Measurements from ENCODE around the gene SMIM24.

Gene SMIM24

DNA sequence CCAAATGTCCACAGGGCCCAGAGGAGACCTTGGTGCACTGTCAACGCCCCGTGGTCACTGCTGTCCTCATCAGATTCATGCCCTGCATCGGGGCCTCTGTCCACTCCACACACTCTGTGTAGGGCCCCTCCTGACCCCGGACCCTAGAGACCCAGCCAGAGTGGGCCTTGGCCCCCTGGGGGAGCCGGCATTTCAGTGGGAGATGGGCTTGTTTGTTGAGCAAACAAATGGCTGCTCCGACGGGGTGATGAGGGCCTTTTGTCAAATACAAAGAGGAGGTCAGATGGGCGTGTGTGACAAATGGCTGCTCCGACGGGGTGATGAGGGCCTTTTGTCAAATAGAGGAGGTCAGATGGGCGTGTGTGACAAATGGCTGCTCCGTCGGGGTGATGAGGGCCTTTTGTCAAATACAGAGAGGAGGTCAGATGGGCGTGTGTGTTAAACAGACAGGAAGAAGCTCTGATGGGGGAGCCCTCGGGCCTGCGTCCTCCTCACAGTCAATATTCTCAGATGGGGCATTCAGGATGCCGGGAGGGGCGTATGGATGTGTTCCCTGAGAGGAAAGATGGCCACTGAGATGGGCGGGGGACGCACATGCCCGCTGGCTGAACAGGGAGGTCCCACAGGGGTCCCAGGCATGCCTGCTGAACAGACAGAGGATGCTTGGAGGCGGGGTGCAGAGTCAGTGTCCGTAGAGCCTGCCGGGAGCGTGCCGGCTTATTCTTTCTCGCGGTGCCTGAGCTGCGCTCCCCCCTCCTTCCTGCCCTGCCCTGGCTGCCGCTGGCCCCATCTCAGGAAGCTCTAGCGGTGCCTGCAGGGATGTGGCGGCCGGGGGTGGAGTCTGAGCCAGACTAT, 36.3 kb downstream of the SMIM24 start:
- H3K9me2 ChIP-seq (replicated peaks; ENCODE audit: insufficient read depth, low read length): no peaks in the 10 kb centered on the region
- no peaks in the 10 kb centered on the region for H3K4me1 ChIP-seq (ENCODE audit: low read length)
- no peak overlapping the region for H3K9ac ChIP-seq (ENCODE audit: low read length)
- no peak overlapping the region for H3K4me2 ChIP-seq (ENCODE audit: low read depth, low read length)
- H4K20me1 ChIP-seq (ENCODE audit: insufficient read depth, low read length): no peaks in the 10 kb centered on the region
- no peaks in the 10 kb centered on the region for H3K79me2 ChIP-seq (ENCODE audit: low read length)
- peaks cover 91% of the 10 kb centered on the region for H3K27me3 ChIP-seq (replicated peaks; ENCODE audit: insufficient read depth, low read length)
- no peaks in the 10 kb centered on the region for H3F3A ChIP-seq (ENCODE audit: insufficient read depth, low read length)
- DNase-seq: no peak
- H2AFZ ChIP-seq (ENCODE audit: low read length): no peak overlapping the region
- no peaks in the 10 kb centered on the region for H3K9me3 ChIP-seq (replicated peaks; ENCODE audit: insufficient read depth, low read length)
- H3K36me3 ChIP-seq (replicated peaks; ENCODE audit: insufficient read depth, low read length): no peaks in the 10 kb centered on the region
- TF ChIP-seq EZH2 (optimal IDR thresholded peaks at IDR 0.05; ENCODE audit: low read depth, low read length) (no peak), EZH2phosphoT487 (IDR thresholded peaks at IDR 0.05; ENCODE audit: low read length) (no peak)
- TF ChIP-seq, protein P1, sequence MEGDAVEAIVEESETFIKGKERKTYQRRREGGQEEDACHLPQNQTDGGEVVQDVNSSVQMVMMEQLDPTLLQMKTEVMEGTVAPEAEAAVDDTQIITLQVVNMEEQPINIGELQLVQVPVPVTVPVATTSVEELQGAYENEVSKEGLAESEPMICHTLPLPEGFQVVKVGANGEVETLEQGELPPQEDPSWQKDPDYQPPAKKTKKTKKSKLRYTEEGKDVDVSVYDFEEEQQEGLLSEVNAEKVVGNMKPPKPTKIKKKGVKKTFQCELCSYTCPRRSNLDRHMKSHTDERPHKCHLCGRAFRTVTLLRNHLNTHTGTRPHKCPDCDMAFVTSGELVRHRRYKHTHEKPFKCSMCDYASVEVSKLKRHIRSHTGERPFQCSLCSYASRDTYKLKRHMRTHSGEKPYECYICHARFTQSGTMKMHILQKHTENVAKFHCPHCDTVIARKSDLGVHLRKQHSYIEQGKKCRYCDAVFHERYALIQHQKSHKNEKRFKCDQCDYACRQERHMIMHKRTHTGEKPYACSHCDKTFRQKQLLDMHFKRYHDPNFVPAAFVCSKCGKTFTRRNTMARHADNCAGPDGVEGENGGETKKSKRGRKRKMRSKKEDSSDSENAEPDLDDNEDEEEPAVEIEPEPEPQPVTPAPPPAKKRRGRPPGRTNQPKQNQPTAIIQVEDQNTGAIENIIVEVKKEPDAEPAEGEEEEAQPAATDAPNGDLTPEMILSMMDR (IDR thresholded peaks at IDR 0.05; ENCODE audit: low read length): no peak
- H3K27ac ChIP-seq (ENCODE audit: low read length): no peak overlapping the region
- no peak overlapping the region for H3K4me3 ChIP-seq (ENCODE audit: low read length)

DNA sequence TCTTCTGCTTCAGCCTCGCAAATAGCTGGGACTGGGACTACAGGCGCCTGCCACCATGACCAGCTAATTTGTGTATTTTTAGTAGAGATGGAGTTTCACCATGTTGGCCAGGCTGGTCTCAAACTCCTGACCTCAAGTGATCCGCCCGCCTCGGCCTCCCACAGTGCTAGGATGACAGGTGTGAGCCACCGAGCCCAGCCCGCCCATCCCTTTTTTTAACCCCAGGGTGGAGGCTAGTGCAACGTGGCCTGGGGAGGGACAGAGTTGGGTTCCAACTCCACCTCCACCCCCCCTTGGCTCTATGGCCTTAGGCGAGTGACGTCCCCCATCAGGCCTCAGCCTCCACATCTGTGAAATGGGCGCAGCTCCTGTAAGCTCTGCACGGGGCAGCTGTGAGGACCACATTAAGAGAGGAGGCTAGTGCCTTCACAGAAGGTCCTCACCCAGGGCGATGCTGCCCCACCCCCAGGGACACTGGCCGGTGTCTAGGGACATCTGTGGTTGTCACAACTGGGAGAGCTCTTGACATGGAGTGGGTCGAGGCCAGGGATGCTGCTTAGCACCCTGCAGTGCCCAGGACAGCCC, 37.7 kb downstream of the SMIM24 start:
- Histone ChIP-seq H3K27me3 (replicated peaks; ENCODE audit: insufficient read depth, low read length) (peaks cover 89% of the 10 kb centered on the region), H2AFZ (ENCODE audit: low read length) (no peak overlapping the region), H3K4me3 (ENCODE audit: low read length) (no peak overlapping the region), H3K27ac (ENCODE audit: low read length) (no peak overlapping the region), H3F3A (ENCODE audit: insufficient read depth, low read length) (no peaks in the 10 kb centered on the region), H3K79me2 (ENCODE audit: low read length) (no peaks in the 10 kb centered on the region), H3K36me3 (replicated peaks; ENCODE audit: insufficient read depth, low read length) (no peaks in the 10 kb centered on the region), H3K9me3 (replicated peaks; ENCODE audit: insufficient read depth, low read length) (no peaks in the 10 kb centered on the region), H3K4me1 (ENCODE audit: low read length) (no peaks in the 10 kb centered on the region), H4K20me1 (ENCODE audit: insufficient read depth, low read length) (no peaks in the 10 kb centered on the region), H3K9ac (ENCODE audit: low read length) (no peak overlapping the region), H3K4me2 (ENCODE audit: low read depth, low read length) (no peak overlapping the region), H3K9me2 (replicated peaks; ENCODE audit: insufficient read depth, low read length) (no peaks in the 10 kb centered on the region)
- TF ChIP-seq EZH2 (optimal IDR thresholded peaks at IDR 0.05; ENCODE audit: low read depth, low read length) (no peak), EZH2phosphoT487 (IDR thresholded peaks at IDR 0.05; ENCODE audit: low read length) (no peak)
- TF ChIP-seq, protein P1 (IDR thresholded peaks at IDR 0.05; ENCODE audit: low read length): no peak
- no peak for DNase-seq

DNA sequence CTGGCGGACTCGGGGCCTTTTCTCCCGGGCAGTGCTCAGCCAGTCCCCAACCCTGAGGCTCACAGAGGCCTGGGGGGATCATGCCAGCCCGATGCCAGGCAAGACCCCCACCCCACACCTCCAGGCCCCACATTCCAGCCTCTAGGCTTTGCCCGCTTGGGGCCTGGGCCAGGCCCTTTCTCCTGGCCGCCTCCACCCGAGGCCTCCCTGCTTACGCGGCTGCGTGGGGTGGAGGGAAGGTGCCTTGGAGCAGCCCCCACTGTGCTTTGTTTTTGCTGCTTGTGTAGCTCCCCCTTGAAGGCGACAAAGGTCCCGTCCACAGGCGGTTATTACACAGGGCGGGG, 38.4 kb downstream of the SMIM24 start:
- DNase-seq: no peak
- H3K36me3 ChIP-seq (replicated peaks; ENCODE audit: insufficient read depth, low read length): no peaks in the 10 kb centered on the region
- no peak overlapping the region for H2AFZ ChIP-seq (ENCODE audit: low read length)
- no peaks in the 10 kb centered on the region for H3K9me3 ChIP-seq (replicated peaks; ENCODE audit: insufficient read depth, low read length)
- H3K9me2 ChIP-seq (replicated peaks; ENCODE audit: insufficient read depth, low read length): no peaks in the 10 kb centered on the region
- H3K27ac ChIP-seq (ENCODE audit: low read length): no peak overlapping the region
- H3K4me1 ChIP-seq (ENCODE audit: low read length): no peaks in the 10 kb centered on the region
- no peaks in the 10 kb centered on the region for H3F3A ChIP-seq (ENCODE audit: insufficient read depth, low read length)
- no peaks in the 10 kb centered on the region for H4K20me1 ChIP-seq (ENCODE audit: insufficient read depth, low read length)
- peaks cover 86% of the 10 kb centered on the region for H3K27me3 ChIP-seq (replicated peaks; ENCODE audit: insufficient read depth, low read length)
- no peaks in the 10 kb centered on the region for H3K79me2 ChIP-seq (ENCODE audit: low read length)
- H3K4me3 ChIP-seq (ENCODE audit: low read length): no peak overlapping the region
- H3K9ac ChIP-seq (ENCODE audit: low read length): no peak overlapping the region
- TF ChIP-seq EZH2phosphoT487 (IDR thresholded peaks at IDR 0.05; ENCODE audit: low read length) (no peak), EZH2 (optimal IDR thresholded peaks at IDR 0.05; ENCODE audit: low read depth, low read length) (no peak)
- TF ChIP-seq, protein P1 (IDR thresholded peaks at IDR 0.05; ENCODE audit: low read length): no peak
- no peak overlapping the region for H3K4me2 ChIP-seq (ENCODE audit: low read depth, low read length)
